Measurements from ENCODE around the gene TUBB1. TPM values are rescaled to one million over a fixed set of nuclear protein-coding genes. Genes with fewer than 3 reads are reported as not detected.
"Not testable (repeated sequence)": the region's sequence is repeated elsewhere in the genome, so short reads cannot be mapped to it uniquely, and the experiment has no call there.

TUBB1 gene
- total RNA-seq, 1 donor from 2014 or later: not detected

DNA sequence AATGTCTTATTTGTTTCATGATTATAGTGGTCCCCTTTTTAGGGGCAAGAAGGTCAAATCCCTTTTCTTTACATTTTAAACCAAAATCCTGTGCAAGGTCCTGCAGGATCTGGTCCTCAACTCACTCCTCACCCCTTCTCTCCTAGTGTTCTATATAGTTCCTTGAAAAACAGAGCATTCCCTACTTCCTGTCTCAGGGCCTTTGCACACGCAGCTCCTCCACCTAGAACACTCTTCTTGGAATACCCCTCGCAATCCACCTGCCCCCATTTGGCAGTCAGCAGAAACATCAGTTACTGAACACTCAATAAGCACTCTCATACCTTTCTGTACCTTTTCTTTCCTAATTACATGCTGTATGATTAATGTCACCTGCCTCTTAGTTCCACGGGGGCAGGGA lies 16.2 kb downstream of the TUBB1 start:
- no peak overlapping the region for H3K4me3 Mint-ChIP-seq (ENCODE audit: unreplicated experiment)
- H3K36me3 Mint-ChIP-seq (ENCODE audit: low read depth): peaks cover 20% of the 10 kb centered on the region
- H3K4me1 Mint-ChIP-seq (ENCODE audit: low read depth): peaks cover 30% of the 10 kb centered on the region
- H3K27me3 Mint-ChIP-seq (ENCODE audit: low read depth): no peaks in the 10 kb centered on the region
- TF ChIP-seq, protein P1, sequence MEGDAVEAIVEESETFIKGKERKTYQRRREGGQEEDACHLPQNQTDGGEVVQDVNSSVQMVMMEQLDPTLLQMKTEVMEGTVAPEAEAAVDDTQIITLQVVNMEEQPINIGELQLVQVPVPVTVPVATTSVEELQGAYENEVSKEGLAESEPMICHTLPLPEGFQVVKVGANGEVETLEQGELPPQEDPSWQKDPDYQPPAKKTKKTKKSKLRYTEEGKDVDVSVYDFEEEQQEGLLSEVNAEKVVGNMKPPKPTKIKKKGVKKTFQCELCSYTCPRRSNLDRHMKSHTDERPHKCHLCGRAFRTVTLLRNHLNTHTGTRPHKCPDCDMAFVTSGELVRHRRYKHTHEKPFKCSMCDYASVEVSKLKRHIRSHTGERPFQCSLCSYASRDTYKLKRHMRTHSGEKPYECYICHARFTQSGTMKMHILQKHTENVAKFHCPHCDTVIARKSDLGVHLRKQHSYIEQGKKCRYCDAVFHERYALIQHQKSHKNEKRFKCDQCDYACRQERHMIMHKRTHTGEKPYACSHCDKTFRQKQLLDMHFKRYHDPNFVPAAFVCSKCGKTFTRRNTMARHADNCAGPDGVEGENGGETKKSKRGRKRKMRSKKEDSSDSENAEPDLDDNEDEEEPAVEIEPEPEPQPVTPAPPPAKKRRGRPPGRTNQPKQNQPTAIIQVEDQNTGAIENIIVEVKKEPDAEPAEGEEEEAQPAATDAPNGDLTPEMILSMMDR (IDR thresholded peaks at IDR 0.05): no peak
- no peak for DNase-seq (ENCODE audit: low spot score)
- H3K9me3 Mint-ChIP-seq (ENCODE audit: low read depth): no peaks in the 10 kb centered on the region
- H3K27ac Mint-ChIP-seq (ENCODE audit: unreplicated experiment): peak overlapping the region; percentile 61

DNA sequence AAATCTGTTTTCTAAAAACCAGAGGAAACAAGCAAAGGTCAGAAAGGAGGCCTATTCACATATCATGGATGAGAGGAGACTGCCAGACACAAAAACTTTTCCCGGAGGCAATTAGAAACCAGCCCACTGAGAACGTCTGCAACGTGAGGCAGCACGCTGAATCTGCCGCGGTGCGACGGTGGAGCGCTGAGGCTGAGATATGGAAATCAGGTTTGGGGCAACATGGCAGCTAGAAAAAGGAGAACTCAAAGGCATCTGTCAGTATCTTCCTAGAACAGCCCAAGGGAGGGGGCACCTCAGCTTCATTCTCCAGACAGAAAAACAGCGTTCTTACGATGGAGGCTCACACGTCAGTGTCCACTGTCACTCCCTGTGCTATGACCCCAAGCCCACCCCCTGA lies 18.2 kb downstream of the TUBB1 start:
- peaks cover 22% of the 10 kb centered on the region for H3K36me3 Mint-ChIP-seq (ENCODE audit: low read depth)

DNA sequence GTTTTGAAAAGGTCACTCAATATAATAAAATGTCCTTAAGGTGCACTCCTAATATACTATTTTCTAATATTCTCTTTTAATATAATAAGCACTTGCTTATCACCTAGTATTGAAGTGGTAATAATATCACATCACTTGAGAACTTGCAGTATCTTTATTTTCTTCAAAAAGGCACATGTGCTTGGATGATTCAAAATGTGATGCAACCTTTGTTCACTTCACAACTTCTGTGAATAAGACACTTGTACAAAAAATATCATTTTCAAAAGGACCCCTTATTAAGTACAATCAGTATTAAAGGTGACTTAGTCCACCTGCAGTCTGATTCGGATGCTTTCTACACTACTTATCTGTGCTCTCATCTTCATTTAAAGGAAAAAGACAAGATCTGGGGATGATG lies 20.0 kb downstream of the TUBB1 start:
- peaks cover 38% of the 10 kb centered on the region for H3K4me1 Mint-ChIP-seq (ENCODE audit: low read depth)
- no peaks in the 10 kb centered on the region for H3K9me3 Mint-ChIP-seq (ENCODE audit: low read depth)
- H3K27me3 Mint-ChIP-seq (ENCODE audit: low read depth): no peaks in the 10 kb centered on the region
- H3K36me3 Mint-ChIP-seq (ENCODE audit: low read depth): peaks cover 22% of the 10 kb centered on the region
- no peak for DNase-seq (ENCODE audit: low spot score)
- TF ChIP-seq, protein P1 (IDR thresholded peaks at IDR 0.05): no peak
- H3K4me3 Mint-ChIP-seq (ENCODE audit: unreplicated experiment): no peak overlapping the region
- H3K27ac Mint-ChIP-seq (ENCODE audit: unreplicated experiment): peak overlapping the region; percentile 67

More for the DNA sequence above, 18.2 kb downstream of the TUBB1 start:
- Mint-ChIP-seq H3K9me3 (ENCODE audit: low read depth) (no peaks in the 10 kb centered on the region), H3K27me3 (ENCODE audit: low read depth) (no peaks in the 10 kb centered on the region), H3K27ac (ENCODE audit: unreplicated experiment) (no peak overlapping the region), H3K4me3 (ENCODE audit: unreplicated experiment) (no peak overlapping the region), H3K4me1 (ENCODE audit: low read depth) (peaks cover 34% of the 10 kb centered on the region)
- no peak for DNase-seq (ENCODE audit: low spot score)
- TF ChIP-seq, protein P1 (IDR thresholded peaks at IDR 0.05): no peak

DNA sequence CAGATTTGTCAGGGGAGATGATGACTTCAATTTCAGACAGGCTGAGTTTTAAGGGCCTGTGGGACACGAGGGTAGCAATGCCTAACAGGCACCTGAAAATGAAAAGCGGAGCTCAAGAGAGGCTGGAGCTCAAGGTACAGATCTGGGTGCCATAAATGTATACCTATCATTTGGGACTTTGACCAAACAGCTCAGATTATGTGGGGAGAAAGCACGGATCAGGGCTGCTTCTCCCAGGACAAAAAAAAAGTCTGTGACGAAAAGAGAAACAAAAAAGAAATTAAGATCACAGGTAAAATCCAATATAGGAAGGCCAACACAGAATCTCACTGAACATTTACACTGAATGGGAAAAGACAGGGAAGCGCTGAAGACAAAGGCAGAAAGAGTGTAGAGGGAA lies 21.4 kb downstream of the TUBB1 start:
- Mint-ChIP-seq H3K4me1 (ENCODE audit: low read depth) (peaks cover 38% of the 10 kb centered on the region), H3K27ac (ENCODE audit: unreplicated experiment) (peak overlapping the region; percentile 30), H3K27me3 (ENCODE audit: low read depth) (no peaks in the 10 kb centered on the region), H3K9me3 (ENCODE audit: low read depth) (no peaks in the 10 kb centered on the region), H3K36me3 (ENCODE audit: low read depth) (peaks cover 18% of the 10 kb centered on the region), H3K4me3 (ENCODE audit: unreplicated experiment) (peak overlapping the region; percentile 84)
- TF ChIP-seq, protein P1 (IDR thresholded peaks at IDR 0.05): no peak
- no peak for DNase-seq (ENCODE audit: low spot score)

DNA sequence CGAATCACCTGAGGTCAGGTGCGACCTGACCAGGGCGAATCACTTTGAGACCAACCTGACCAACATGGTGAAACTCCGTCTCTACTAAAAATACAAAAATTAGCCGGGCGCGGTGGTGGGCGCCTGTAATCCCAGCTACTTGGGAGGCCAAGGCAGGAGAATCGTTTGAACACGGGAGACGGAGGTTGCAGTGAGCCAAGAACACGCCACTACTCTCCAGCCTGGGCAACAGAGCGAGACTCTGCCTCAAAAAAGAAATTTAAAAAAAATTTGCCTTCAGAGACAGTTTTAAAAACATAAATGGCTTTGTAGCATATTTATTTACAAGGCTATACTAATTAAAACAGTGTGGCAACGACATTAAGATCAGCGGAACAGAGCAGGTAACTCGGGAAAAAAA lies 22.3 kb downstream of the TUBB1 start:
- Mint-ChIP-seq H3K36me3 (ENCODE audit: low read depth) (peaks cover 15% of the 10 kb centered on the region), H3K4me3 (ENCODE audit: unreplicated experiment) (peak overlapping the region; percentile 84), H3K4me1 (ENCODE audit: low read depth) (peaks cover 38% of the 10 kb centered on the region)
- not testable (repeated sequence) for H3K9me3 Mint-ChIP-seq (ENCODE audit: low read depth); H3K27me3 Mint-ChIP-seq (ENCODE audit: low read depth); DNase-seq (ENCODE audit: low spot score); H3K27ac Mint-ChIP-seq (ENCODE audit: unreplicated experiment)

DNA sequence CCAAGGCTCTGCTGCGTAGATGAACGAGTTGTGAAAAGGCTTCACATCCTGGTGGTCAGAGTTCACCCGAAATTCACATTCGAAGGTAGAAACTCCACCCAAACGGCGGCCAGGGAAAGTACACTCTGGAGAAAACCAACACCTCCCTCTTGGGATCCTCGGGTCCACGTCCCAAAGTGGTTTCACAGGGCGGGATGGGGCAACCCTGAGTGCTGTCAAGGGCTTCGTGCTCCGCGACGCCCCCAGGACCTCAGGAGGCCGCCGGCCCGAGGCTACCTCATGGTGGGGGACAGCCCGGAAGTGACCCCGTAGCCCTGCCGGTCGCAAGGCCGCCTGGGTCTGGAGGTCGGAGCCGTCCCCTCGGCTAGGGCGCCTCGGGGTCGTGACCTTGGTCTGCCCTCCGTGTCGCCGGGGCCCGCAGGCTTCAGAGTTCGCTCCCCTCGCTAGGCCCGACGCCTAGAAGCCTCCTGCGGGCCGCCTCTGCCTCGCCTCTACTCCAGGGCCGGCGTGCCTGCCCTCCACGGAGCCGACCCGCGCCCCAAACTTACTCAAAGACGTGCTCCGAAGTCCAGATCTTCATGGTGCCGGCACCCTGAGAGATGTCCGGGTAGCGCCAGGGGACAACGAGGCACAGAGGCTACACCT lies 23.0 kb downstream of the TUBB1 start, which contains the start of gene PRELID3B:
Gene PRELID3B, minus strand, starts transcription at position 636 of the 645 bp plus-strand sequence. Its CDS starts 56 bp downstream, at position 580.
- DNase-seq (ENCODE audit: low spot score): no peak
- peaks cover 7% of the 10 kb centered on the region for H3K36me3 Mint-ChIP-seq (ENCODE audit: low read depth)

More for the DNA sequence above, 23.0 kb downstream of the TUBB1 start, which contains the start of gene PRELID3B:
- Mint-ChIP-seq H3K27ac (ENCODE audit: unreplicated experiment) (peak within 1 kb of the TSS; percentile 75), H3K4me3 (ENCODE audit: unreplicated experiment) (peak within 1 kb of the TSS; percentile 84), H3K4me1 (ENCODE audit: low read depth) (peaks cover 38% of the 10 kb centered on the region), H3K27me3 (ENCODE audit: low read depth) (no peaks in the 10 kb centered on the region), H3K9me3 (ENCODE audit: low read depth) (no peaks in the 10 kb centered on the region)
- TF ChIP-seq, protein P1 (IDR thresholded peaks at IDR 0.05): peak; percentile 33

Measured in chondrocyte (in vitro differentiated cells).